ENCODE results near the gene TRABD2A. TPM values are rescaled to one million over a fixed set of nuclear protein-coding genes. Genes with fewer than 3 reads are reported as not detected.
A peak's percentile ranks its signal among the peaks of the same experiment; 100 is the strongest.

TRABD2A gene
- total and polyA plus RNA-seq, 2 of the 13 experiments (the other 11 are each of a cell fraction or from before 2014, with no cell fraction given), result 0.15 TPM; not detected in 1

DNA sequence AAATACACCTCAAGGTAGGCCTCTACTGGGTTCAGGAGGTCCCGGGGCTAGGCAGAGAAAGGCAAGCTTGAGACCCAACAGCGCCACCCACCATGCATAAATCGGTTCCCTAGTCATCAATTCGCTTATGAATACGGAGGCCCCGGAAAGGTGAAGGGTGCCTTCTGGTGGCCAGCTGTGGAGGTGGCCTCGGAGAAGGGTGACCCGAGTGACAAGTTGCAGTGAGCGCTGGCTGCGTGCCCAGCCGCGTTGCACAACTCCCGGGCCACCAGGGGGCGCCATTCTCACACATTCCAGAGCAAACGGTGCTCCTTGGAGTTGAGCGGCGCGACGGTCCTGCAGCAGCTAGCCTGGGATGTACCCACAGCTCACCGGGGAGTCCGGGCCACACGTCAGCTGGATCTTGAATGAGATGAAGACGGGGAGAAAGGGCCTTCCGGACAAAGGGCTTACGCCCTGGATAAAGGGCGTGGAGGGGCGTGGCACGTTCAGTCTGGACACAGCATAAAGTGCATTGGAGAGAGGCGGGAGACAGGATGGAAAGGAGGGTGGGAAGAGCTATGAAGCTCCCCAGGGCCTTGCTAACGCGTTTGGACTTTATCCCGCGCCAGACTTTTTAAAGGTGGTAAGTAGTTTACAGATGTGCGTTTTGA, 45.0 kb upstream of the TRABD2A start (continued):
- TF ChIP-seq, protein P1, sequence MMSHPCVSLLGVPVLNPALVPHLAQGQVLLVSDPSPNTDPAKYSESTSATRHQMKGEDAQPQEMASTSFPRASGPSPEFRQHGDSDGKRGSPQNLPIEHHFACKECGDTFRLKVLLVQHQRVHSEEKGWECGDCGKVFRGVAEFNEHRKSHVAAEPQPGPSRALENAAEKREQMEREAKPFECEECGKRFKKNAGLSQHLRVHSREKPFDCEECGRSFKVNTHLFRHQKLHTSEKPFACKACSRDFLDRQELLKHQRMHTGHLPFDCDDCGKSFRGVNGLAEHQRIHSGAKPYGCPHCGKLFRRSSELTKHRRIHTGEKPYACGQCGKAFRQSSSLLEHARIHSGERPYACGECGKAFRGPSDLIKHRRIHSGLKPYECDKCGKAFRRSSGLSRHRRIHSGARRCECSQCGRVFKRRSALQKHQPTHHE (CRISPR knock-in tag; IDR thresholded peaks at IDR 0.05; ENCODE audit: borderline replicate concordance), result 0 out of 2 replicates have a peak, but pooled peaks have one; percentile 35
- TF ChIP-seq ATF7-NPFF (CRISPR knock-in tag; IDR thresholded peaks at IDR 0.05; ENCODE audit: low read depth) (peak; percentile 94), KDM2A (CRISPR knock-in tag; IDR thresholded peaks at IDR 0.05; ENCODE audit: borderline replicate concordance, low read depth) (peak; percentile 98), ZMYM3 (CRISPR knock-in tag; IDR thresholded peaks at IDR 0.05) (peak; percentile 85), ZSCAN31 (CRISPR knock-in tag; IDR thresholded peaks at IDR 0.05; ENCODE audit: low read depth) (peak; percentile 91), FOSL2 (CRISPR knock-in tag; IDR thresholded peaks at IDR 0.05) (peak; percentile 88), SAP130 (CRISPR knock-in tag; IDR thresholded peaks at IDR 0.05; ENCODE audit: low read depth) (peak; percentile 95), ZNF44 (CRISPR knock-in tag; IDR thresholded peaks at IDR 0.05) (peak; percentile 85; the same call in 1 of the 2 replicates), ZSCAN21 (CRISPR knock-in tag; IDR thresholded peaks at IDR 0.05; ENCODE audit: borderline replicate concordance) (peak; percentile 98; the same call in 1 of the 2 replicates), NAIF1 (CRISPR knock-in tag; IDR thresholded peaks at IDR 0.05; ENCODE audit: borderline replicate concordance) (no peak; the same call in 1 of the 2 replicates)
- TF ChIP-seq, protein P2, sequence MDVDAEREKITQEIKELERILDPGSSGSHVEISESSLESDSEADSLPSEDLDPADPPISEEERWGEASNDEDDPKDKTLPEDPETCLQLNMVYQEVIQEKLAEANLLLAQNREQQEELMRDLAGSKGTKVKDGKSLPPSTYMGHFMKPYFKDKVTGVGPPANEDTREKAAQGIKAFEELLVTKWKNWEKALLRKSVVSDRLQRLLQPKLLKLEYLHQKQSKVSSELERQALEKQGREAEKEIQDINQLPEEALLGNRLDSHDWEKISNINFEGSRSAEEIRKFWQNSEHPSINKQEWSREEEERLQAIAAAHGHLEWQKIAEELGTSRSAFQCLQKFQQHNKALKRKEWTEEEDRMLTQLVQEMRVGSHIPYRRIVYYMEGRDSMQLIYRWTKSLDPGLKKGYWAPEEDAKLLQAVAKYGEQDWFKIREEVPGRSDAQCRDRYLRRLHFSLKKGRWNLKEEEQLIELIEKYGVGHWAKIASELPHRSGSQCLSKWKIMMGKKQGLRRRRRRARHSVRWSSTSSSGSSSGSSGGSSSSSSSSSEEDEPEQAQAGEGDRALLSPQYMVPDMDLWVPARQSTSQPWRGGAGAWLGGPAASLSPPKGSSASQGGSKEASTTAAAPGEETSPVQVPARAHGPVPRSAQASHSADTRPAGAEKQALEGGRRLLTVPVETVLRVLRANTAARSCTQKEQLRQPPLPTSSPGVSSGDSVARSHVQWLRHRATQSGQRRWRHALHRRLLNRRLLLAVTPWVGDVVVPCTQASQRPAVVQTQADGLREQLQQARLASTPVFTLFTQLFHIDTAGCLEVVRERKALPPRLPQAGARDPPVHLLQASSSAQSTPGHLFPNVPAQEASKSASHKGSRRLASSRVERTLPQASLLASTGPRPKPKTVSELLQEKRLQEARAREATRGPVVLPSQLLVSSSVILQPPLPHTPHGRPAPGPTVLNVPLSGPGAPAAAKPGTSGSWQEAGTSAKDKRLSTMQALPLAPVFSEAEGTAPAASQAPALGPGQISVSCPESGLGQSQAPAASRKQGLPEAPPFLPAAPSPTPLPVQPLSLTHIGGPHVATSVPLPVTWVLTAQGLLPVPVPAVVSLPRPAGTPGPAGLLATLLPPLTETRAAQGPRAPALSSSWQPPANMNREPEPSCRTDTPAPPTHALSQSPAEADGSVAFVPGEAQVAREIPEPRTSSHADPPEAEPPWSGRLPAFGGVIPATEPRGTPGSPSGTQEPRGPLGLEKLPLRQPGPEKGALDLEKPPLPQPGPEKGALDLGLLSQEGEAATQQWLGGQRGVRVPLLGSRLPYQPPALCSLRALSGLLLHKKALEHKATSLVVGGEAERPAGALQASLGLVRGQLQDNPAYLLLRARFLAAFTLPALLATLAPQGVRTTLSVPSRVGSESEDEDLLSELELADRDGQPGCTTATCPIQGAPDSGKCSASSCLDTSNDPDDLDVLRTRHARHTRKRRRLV (CRISPR knock-in tag; IDR thresholded peaks at IDR 0.05), result 0 out of 2 replicates have a peak, but pooled peaks have one; percentile 80
- TF ChIP-seq, protein P3, sequence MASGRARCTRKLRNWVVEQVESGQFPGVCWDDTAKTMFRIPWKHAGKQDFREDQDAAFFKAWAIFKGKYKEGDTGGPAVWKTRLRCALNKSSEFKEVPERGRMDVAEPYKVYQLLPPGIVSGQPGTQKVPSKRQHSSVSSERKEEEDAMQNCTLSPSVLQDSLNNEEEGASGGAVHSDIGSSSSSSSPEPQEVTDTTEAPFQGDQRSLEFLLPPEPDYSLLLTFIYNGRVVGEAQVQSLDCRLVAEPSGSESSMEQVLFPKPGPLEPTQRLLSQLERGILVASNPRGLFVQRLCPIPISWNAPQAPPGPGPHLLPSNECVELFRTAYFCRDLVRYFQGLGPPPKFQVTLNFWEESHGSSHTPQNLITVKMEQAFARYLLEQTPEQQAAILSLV (CRISPR knock-in tag; IDR thresholded peaks at IDR 0.05; ENCODE audit: borderline replicate concordance), result peak; percentile 97
- TF ChIP-seq, protein P4, sequence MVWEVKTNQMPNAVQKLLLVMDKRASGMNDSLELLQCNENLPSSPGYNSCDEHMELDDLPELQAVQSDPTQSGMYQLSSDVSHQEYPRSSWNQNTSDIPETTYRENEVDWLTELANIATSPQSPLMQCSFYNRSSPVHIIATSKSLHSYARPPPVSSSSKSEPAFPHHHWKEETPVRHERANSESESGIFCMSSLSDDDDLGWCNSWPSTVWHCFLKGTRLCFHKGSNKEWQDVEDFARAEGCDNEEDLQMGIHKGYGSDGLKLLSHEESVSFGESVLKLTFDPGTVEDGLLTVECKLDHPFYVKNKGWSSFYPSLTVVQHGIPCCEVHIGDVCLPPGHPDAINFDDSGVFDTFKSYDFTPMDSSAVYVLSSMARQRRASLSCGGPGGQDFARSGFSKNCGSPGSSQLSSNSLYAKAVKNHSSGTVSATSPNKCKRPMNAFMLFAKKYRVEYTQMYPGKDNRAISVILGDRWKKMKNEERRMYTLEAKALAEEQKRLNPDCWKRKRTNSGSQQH (CRISPR knock-in tag; IDR thresholded peaks at IDR 0.05; ENCODE audit: low read depth), result peak; percentile 95
- TF ChIP-seq, protein P5, sequence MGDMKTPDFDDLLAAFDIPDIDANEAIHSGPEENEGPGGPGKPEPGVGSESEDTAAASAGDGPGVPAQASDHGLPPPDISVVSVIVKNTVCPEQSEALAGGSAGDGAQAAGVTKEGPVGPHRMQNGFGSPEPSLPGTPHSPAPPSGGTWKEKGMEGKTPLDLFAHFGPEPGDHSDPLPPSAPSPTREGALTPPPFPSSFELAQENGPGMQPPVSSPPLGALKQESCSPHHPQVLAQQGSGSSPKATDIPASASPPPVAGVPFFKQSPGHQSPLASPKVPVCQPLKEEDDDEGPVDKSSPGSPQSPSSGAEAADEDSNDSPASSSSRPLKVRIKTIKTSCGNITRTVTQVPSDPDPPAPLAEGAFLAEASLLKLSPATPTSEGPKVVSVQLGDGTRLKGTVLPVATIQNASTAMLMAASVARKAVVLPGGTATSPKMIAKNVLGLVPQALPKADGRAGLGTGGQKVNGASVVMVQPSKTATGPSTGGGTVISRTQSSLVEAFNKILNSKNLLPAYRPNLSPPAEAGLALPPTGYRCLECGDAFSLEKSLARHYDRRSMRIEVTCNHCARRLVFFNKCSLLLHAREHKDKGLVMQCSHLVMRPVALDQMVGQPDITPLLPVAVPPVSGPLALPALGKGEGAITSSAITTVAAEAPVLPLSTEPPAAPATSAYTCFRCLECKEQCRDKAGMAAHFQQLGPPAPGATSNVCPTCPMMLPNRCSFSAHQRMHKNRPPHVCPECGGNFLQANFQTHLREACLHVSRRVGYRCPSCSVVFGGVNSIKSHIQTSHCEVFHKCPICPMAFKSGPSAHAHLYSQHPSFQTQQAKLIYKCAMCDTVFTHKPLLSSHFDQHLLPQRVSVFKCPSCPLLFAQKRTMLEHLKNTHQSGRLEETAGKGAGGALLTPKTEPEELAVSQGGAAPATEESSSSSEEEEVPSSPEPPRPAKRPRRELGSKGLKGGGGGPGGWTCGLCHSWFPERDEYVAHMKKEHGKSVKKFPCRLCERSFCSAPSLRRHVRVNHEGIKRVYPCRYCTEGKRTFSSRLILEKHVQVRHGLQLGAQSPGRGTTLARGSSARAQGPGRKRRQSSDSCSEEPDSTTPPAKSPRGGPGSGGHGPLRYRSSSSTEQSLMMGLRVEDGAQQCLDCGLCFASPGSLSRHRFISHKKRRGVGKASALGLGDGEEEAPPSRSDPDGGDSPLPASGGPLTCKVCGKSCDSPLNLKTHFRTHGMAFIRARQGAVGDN (CRISPR knock-in tag; IDR thresholded peaks at IDR 0.05), result peak; percentile 98
